ENCODE data around the gene COG5.

DNA sequence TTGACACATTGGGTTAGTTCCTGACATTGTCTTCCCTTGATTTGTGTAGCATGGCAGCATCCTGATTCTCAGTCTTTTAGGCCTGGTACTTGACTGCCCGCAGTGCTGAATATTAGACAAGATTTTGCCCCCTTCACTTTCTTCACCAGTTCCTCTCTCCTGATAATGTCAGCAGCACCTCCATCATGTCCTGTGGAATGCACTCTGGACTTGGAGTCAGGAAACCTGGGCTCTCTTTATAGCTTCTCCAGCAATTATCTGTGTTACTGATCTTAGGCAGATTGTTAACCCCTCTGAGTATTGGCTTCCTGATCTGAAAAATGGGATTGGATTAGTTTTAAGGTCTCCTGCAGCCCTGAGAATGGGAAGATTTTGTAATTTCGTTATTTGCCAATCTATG is 375.9 kb downstream of the COG5 start:
- TF ChIP-seq, protein P1, sequence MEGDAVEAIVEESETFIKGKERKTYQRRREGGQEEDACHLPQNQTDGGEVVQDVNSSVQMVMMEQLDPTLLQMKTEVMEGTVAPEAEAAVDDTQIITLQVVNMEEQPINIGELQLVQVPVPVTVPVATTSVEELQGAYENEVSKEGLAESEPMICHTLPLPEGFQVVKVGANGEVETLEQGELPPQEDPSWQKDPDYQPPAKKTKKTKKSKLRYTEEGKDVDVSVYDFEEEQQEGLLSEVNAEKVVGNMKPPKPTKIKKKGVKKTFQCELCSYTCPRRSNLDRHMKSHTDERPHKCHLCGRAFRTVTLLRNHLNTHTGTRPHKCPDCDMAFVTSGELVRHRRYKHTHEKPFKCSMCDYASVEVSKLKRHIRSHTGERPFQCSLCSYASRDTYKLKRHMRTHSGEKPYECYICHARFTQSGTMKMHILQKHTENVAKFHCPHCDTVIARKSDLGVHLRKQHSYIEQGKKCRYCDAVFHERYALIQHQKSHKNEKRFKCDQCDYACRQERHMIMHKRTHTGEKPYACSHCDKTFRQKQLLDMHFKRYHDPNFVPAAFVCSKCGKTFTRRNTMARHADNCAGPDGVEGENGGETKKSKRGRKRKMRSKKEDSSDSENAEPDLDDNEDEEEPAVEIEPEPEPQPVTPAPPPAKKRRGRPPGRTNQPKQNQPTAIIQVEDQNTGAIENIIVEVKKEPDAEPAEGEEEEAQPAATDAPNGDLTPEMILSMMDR (conservative IDR thresholded peaks at IDR 0.05; ENCODE audit: low read depth, low read length) = no peak
- no peak for TF ChIP-seq EZH2 (IDR thresholded peaks at IDR 0.05; ENCODE audit: borderline replicate concordance, low read depth, low read length, poor library complexity, severe bottlenecking)
